ENCODE results near the gene VAPB. TPM values are rescaled to one million over a fixed set of nuclear protein-coding genes. Genes with fewer than 3 reads are reported as not detected.
A peak's percentile ranks its signal among the peaks of the same experiment; 100 is the strongest.

The VAPB gene
- total RNA-seq, 1 experiment from 2014 or later = 61.2 TPM

- H3K27me3 Mint-ChIP-seq (ENCODE audit: insufficient read depth, unreplicated experiment) = no peaks in the 10 kb centered on the region
- no peaks in the 10 kb centered on the region for H3K4me1 Mint-ChIP-seq (ENCODE audit: insufficient read depth, unreplicated experiment)
- no TSS peak for BruUV-seq (replicated peaks)
- no peak for TF ChIP-seq CTCF (IDR thresholded peaks at IDR 0.05; ENCODE audit: unreplicated experiment)
- POLR2A ChIA-PET = interaction anchor here (0.7 to 1.0 kb wide), 2 partner anchors 27 to 64 kb away, joined by 3 to 4 read pairs; partner anchors contain the start of gene VAPB
- H3K27ac Mint-ChIP-seq (ENCODE audit: low read depth, unreplicated experiment) = no peak overlapping the region
- H3K9me3 Mint-ChIP-seq (ENCODE audit: unreplicated experiment) = peaks cover 15% of the 10 kb centered on the region
- no peak overlapping the region for H3K4me3 Mint-ChIP-seq (ENCODE audit: unreplicated experiment)
- H3K36me3 Mint-ChIP-seq (ENCODE audit: insufficient read depth, unreplicated experiment) = peaks cover 18% of the 10 kb centered on the region
- no peak for DNase-seq (ENCODE audit: unreplicated experiment)
- CTCF ChIA-PET = interaction anchor here (0.6 to 0.9 kb wide), 3 partner anchors 170 to 1006 kb away, joined by 3 read pairs; no protein-coding TSS in a partner anchor
- intact Hi-C loops (cut with micrococcal nuclease) = no loop called here
Observed at GRCh38 chr20:58452667-58453255, 63.7 kb downstream of the VAPB start.

- no peaks in the 10 kb centered on the region for H3K27me3 Mint-ChIP-seq (ENCODE audit: insufficient read depth, unreplicated experiment)
- peaks cover 15% of the 10 kb centered on the region for H3K9me3 Mint-ChIP-seq (ENCODE audit: unreplicated experiment)
- peaks cover 12% of the 10 kb centered on the region for H3K36me3 Mint-ChIP-seq (ENCODE audit: insufficient read depth, unreplicated experiment)
- no TSS peak for BruUV-seq (replicated peaks)
- no peak for TF ChIP-seq CTCF (IDR thresholded peaks at IDR 0.05; ENCODE audit: unreplicated experiment)
- no peaks in the 10 kb centered on the region for H3K4me1 Mint-ChIP-seq (ENCODE audit: insufficient read depth, unreplicated experiment)
- H3K4me3 Mint-ChIP-seq (ENCODE audit: unreplicated experiment) = no peak overlapping the region
- no peak overlapping the region for H3K27ac Mint-ChIP-seq (ENCODE audit: low read depth, unreplicated experiment)
- POLR2A ChIA-PET = interaction anchor here (0.7 to 1.7 kb wide), 3 partner anchors 26 to 198 kb away, joined by 3 to 5 read pairs (median 4); partner anchors contain the start of genes STX16 and VAPB
- CTCF ChIA-PET = interaction anchor here (0.6 to 1.2 kb wide), 4 partner anchors 11 to 1005 kb away, joined by 3 read pairs; no protein-coding TSS in a partner anchor
- intact Hi-C loops (cut with micrococcal nuclease) = no loop called here
- DNase-seq (ENCODE audit: unreplicated experiment) = no peak
Observed at GRCh38 chr20:58453391-58453790, 64.4 kb downstream of the VAPB start.

- DNase-seq (ENCODE audit: unreplicated experiment) = no peak
- Mint-ChIP-seq H3K4me3 (ENCODE audit: unreplicated experiment) (no peak overlapping the region), H3K4me1 (ENCODE audit: insufficient read depth, unreplicated experiment) (no peaks in the 10 kb centered on the region), H3K27me3 (ENCODE audit: insufficient read depth, unreplicated experiment) (no peaks in the 10 kb centered on the region), H3K27ac (ENCODE audit: low read depth, unreplicated experiment) (no peak overlapping the region), H3K36me3 (ENCODE audit: insufficient read depth, unreplicated experiment) (peaks cover 7% of the 10 kb centered on the region), H3K9me3 (ENCODE audit: unreplicated experiment) (peaks cover 15% of the 10 kb centered on the region)
- POLR2A ChIA-PET = interaction anchor here (0.7 to 1.7 kb wide), 3 partner anchors 12 to 217 kb away, joined by 3 to 5 read pairs (median 3); partner anchors contain the start of gene STX16
- no peak for TF ChIP-seq CTCF (IDR thresholded peaks at IDR 0.05; ENCODE audit: unreplicated experiment)
- CTCF ChIA-PET = interaction anchor here (0.5 to 1.2 kb wide), 6 partner anchors 12 to 732 kb away, joined by 3 to 4 read pairs (median 3); no protein-coding TSS in a partner anchor
- intact Hi-C loops (cut with micrococcal nuclease) = no loop called here
- no TSS peak for BruUV-seq (replicated peaks)
Observed at GRCh38 chr20:58454460-58454859, 65.4 kb downstream of the VAPB start.

GRCh38 chr20:58457083-58457695 lies 68.2 kb downstream of the VAPB start:
- Mint-ChIP-seq H3K9me3 (ENCODE audit: unreplicated experiment) (peaks cover 15% of the 10 kb centered on the region), H3K36me3 (ENCODE audit: insufficient read depth, unreplicated experiment) (peaks cover 7% of the 10 kb centered on the region), H3K4me1 (ENCODE audit: insufficient read depth, unreplicated experiment) (peaks cover 8% of the 10 kb centered on the region), H3K4me3 (ENCODE audit: unreplicated experiment) (no peak overlapping the region), H3K27ac (ENCODE audit: low read depth, unreplicated experiment) (no peak overlapping the region), H3K27me3 (ENCODE audit: insufficient read depth, unreplicated experiment) (no peaks in the 10 kb centered on the region)
- ChIA-PET POLR2A (interaction anchor here (0.6 kb wide), 1 partner anchor 41 kb away, joined by 3 read pairs; no protein-coding TSS in a partner anchor), CTCF (interaction anchor here (0.5 to 2.2 kb wide), 3 partner anchors 9 to 357 kb away, joined by 3 to 12 read pairs (median 4); no protein-coding TSS in a partner anchor)
- BruUV-seq (replicated peaks) = no TSS peak
- peak; percentile 23 for DNase-seq (ENCODE audit: unreplicated experiment)
- no peak for TF ChIP-seq CTCF (IDR thresholded peaks at IDR 0.05; ENCODE audit: unreplicated experiment)
- intact Hi-C loops (cut with micrococcal nuclease) = no loop called here
